ENCODE results near the gene DMBX1.

The DMBX1 gene

GRCh38 chr1:46503421-46503820 is 13.8 kb downstream of the DMBX1 start:
- Histone ChIP-seq H3K36me3 (replicated peaks) (no peaks in the 10 kb centered on the region), H3K27ac (no peak overlapping the region), H3K27me3 (replicated peaks) (peaks cover 20% of the 10 kb centered on the region), H3K4me3 (ENCODE audit: low read depth, low read length) (no peak overlapping the region)
- DNase-seq: no peak
- no peak for TF ChIP-seq CTCF (IDR thresholded peaks at IDR 0.05; ENCODE audit: low read depth, low read length, missing control alignments)
- in situ Hi-C loops (cut with HindIII; ENCODE audit: low pct_ligation_motif_present, low sequenced_read_pairs): no loop called here

GRCh38 chr1:46506470-46507219 is 17.0 kb downstream of the DMBX1 start:
- Histone ChIP-seq H3K4me3 (ENCODE audit: low read depth, low read length) (no peak overlapping the region), H3K27ac (no peak overlapping the region), H3K36me3 (replicated peaks) (no peaks in the 10 kb centered on the region), H3K27me3 (replicated peaks) (peaks cover 14% of the 10 kb centered on the region)
- no peak for DNase-seq
- in situ Hi-C loops (cut with HindIII; ENCODE audit: low pct_ligation_motif_present, low sequenced_read_pairs): no loop called here
- no peak for TF ChIP-seq CTCF (IDR thresholded peaks at IDR 0.05; ENCODE audit: low read depth, low read length, missing control alignments)

- no peak for DNase-seq
- Histone ChIP-seq H3K27me3 (replicated peaks) (peaks cover 7% of the 10 kb centered on the region), H3K36me3 (replicated peaks) (no peaks in the 10 kb centered on the region), H3K27ac (no peak overlapping the region), H3K4me3 (ENCODE audit: low read depth, low read length) (no peak overlapping the region)
- TF ChIP-seq CTCF (IDR thresholded peaks at IDR 0.05; ENCODE audit: low read depth, low read length, missing control alignments): no peak
- in situ Hi-C loops (cut with HindIII; ENCODE audit: low pct_ligation_motif_present, low sequenced_read_pairs): no loop called here
Measured at GRCh38 chr1:46508757-46509156, 19.1 kb downstream of the DMBX1 start.

GRCh38 chr1:46510341-46510997 is 20.8 kb downstream of the DMBX1 start:
- Histone ChIP-seq H3K27ac (no peak overlapping the region), H3K27me3 (replicated peaks) (peaks cover 19% of the 10 kb centered on the region), H3K36me3 (replicated peaks) (no peaks in the 10 kb centered on the region), H3K4me3 (ENCODE audit: low read depth, low read length) (no peak overlapping the region)
- no peak for DNase-seq
- TF ChIP-seq CTCF (IDR thresholded peaks at IDR 0.05; ENCODE audit: low read depth, low read length, missing control alignments): no peak
- in situ Hi-C loops (cut with HindIII; ENCODE audit: low pct_ligation_motif_present, low sequenced_read_pairs): no loop called here

GRCh38 chr1:46510998-46511365 is 21.3 kb downstream of the DMBX1 start:
- peaks cover 24% of the 10 kb centered on the region for H3K27me3 ChIP-seq (replicated peaks)
- H3K27ac ChIP-seq: no peak overlapping the region
- DNase-seq: no peak
- H3K4me3 ChIP-seq (ENCODE audit: low read depth, low read length): no peak overlapping the region
- no peaks in the 10 kb centered on the region for H3K36me3 ChIP-seq (replicated peaks)
- no peak for TF ChIP-seq CTCF (IDR thresholded peaks at IDR 0.05; ENCODE audit: low read depth, low read length, missing control alignments)
- in situ Hi-C loops (cut with HindIII; ENCODE audit: low pct_ligation_motif_present, low sequenced_read_pairs): no loop called here

Measured in brain microvascular endothelial cell (primary cell).